Globus pallidus (tissue), 1 donor: ENCODE measurements around the gene LIN7A.
"Not testable (repeated sequence)": the region's sequence is repeated elsewhere in the genome, so short reads cannot be mapped to it uniquely, and the experiment has no call there.

ENCODE experiments used
- DNase-seq: peaks from one replicate; pipeline ENCODE4 v3.0.0-alpha.2; 2015; ENCODE audit warnings: low spot score

Gene LIN7A

DNA sequence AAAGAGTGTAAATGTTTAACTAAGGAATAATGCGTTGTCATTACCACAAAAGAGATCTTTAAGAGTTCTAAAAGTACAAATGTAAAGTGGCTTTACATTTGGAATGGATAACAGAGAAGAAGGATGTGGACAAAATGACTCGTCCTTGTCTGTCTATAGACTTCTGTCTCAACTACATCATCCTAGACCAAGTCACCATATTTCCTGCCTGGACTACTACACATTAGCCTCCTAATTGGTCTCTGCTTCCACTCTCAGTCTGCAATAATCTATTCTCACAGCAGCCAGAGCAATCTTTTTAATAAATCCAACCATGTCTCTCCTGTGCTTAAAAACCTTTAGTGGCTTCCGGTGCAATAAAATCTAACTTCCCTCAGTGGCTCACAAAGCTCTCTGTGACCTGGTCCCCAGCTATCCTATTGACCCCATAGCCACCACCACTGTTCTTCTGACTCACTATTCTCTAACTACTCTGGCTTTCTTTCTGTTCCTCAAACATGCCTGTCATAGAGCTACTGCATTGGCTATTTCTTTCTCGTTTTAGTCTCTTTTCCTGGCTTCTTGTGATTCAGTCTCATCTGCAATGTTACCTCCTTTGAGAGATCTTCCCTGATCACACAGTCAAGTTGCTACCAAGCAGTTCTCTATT lies 130.0 kb downstream of the LIN7A start:
- DNase-seq = no peak

GRCh38 chr12:80805106-80805505 lies 132.6 kb downstream of the LIN7A start:
- no peak for DNase-seq

- DNase-seq = no peak
These were observed 134.9 kb downstream of the LIN7A start for GRCh38 chr12:80802652-80803400.

DNA sequence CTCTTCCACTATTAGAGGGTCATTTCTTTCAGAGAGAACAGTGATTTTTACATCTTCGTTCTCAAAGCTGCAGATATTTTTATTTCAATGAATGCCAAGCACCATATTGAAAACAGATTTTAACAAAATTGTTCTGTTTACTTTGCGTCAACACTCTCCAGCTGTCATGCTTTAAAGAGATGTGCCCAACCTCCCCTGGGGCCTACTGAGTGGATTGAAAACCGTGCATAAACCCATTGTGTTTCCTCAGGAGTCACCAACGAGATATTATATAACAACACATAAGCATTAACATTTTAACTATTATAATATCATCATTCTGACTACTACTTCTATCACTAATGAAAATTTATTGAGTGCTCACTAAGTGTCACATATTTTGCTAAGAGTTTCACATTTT lies 139.5 kb downstream of the LIN7A start:
- no peak for DNase-seq

DNA sequence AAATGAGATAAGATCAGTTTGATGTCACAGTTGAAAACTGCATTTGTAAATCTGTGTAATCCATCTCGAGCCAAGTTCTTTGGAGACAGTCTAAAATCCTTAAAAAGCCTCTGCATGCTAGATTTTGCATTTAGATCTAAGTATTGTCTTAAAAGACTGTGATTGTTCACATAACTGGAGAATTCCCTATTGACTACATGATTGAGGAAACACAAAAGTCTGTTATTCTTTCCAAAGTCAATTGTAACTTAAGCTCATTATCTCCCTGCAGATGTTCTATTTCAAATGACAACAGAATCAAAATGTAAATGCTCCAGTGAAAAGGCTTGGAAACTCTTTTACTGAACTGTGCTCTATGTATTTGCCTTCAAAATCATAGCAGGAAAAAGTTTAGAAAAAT lies 143.2 kb downstream of the LIN7A start:
- DNase-seq = peak; percentile 5

- DNase-seq = no peak
These were observed 144.9 kb downstream of the LIN7A start for GRCh38 chr12:80792861-80793260.

GRCh38 chr12:80791863-80792262 lies 145.9 kb downstream of the LIN7A start:
- DNase-seq = no peak

DNA sequence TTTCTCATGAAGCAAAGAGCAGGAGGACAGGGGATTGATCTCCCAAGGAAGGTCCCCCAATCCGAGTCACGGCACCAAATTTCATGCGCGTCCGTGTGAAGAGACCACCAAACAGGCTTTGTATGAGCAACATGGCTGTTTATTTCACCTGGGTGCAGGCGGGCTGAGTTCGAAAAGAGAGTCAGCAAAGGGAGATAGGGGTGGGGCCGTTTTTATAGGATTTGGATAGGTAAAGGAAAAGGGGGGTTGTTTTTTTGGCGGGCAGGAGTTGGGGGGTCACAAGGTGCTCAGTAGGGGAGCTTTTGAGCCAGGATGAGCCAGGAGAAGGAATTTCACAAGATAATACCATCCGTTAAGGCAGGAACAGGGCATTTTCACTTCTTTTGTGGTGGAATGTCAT lies 149.3 kb downstream of the LIN7A start:
- DNase-seq = not testable (repeated sequence)

DNA sequence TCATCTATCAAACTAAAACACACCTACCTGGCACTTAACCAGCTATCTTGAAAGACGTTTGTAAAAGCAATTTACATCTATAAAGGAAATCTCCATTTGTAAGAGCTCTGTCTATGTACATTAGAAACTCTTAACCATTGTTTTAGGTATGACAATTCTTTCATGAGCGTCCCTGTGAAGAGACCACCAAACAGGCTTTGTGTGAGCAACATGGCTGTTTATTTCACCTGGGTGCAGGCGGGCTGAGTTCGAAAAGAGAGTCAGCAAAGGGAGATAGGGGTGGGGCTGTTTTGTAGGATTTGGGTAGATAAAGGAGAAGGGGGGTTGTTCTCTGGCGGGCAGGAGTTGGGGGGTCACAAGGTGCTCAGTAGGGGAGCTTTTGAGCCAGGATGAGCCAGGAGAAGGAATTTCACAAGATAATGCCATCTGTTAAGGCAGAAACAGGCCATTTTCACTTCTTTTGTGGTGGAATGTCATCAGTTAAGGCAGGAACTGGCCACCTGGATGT lies 154.7 kb downstream of the LIN7A start:
- DNase-seq = not testable (repeated sequence)

DNA sequence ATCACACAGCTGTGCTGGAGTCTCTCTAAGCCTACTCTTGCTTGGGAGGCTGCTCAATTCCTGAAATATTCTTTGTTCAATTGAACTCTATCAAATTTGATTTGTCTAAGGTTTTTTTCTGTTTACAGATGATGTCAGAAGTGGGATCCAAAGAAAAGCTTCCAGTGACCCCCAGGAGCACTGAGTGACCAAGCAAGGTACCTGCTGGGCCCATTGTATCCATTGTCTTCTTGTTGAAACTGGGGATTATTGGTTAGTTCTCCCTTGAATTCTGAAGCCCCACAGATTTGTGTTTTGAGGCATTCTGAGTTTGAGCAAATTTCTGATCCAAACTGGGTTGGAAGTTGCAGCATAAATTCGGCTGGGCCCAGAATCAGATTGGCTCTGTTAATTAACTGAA lies 156.4 kb downstream of the LIN7A start:
- no peak for DNase-seq

DNA sequence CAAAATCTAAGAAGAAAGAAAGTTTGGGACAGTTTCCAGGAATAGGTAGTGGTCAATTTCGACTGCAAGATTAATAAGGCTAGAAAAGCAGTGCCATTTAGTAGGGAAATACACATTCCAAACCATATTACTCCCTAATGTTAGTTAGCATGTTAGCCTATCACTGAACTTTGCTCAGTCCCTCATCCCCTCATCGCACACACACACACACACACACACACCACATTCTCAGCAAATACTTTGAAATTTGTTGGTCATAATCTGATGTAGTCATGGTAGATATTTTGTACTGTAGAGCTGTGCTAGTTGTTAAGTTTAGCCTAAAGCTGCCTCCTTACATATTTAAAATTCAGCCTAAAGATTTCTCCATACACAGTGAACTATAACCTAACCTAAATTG lies 157.0 kb downstream of the LIN7A start:
- no peak for DNase-seq

DNA sequence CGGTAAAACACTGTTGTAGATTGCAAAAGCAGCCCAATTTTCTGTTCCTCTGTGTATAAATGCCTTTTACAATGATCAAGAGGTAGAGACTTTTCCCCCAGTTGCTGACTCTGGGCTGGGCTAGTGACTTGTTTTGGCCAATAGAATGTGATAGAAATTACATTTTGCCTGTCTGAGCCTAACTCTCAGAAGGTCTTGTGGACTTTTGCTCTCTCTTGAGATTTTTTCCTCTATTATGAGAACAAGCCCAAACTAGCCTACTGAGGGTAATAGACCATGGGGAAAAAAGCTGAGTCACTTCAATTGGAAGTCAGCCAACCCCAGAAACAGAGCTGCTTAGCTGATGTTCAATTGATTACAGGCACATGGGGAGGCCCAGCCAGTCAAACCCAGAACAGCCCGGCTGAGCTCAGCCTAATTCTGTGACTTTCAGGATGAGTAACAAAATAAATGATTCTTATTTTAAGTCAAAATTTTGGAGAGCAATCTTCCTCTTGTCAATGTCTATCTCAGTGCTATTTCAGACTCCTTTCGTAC lies 159.7 kb downstream of the LIN7A start:
- DNase-seq = peak; percentile 44

- no peak for DNase-seq
These were observed 160.1 kb downstream of the LIN7A start for GRCh38 chr12:80777587-80777986.

DNA sequence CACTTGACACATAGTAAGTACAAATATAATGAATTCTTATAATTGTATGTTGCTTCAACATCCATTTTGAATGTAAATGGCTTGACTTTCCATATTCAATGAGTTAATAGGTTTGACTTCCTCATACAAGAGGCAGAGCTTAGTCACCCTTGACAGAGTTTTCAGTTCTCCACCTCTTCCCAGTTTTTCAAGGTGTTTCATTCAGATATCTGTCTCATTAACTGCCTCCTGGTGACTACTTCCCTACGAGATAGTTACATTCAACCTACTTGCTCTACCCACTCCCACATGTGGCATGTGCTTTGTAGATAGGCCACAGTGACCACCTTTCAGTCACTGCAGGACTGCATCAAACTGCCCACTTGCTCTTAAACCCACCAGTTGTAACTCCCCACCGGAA lies 161.0 kb downstream of the LIN7A start:
- DNase-seq = no peak

DNA sequence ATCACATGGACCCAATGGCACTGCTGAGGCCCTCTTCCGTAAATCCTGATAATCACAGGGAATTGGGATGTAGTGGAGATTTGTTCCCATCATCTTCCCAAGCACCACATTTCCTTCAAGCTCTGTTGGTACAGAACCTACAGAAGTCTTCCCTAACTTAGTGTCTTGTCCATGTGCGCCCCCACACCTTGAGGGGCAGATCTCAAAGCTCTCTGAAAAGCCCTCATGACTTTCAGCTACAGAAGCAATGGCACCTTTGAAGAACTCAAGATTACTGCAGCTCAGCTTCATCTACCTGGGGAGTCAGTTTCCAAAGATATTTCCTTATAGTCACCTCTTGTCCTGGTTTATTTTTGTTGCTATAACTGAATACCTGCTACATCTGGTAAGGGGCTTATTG lies 166.8 kb downstream of the LIN7A start:
- no peak for DNase-seq

GRCh38 chr12:80769553-80770140 lies 168.1 kb downstream of the LIN7A start:
- no peak for DNase-seq

DNA sequence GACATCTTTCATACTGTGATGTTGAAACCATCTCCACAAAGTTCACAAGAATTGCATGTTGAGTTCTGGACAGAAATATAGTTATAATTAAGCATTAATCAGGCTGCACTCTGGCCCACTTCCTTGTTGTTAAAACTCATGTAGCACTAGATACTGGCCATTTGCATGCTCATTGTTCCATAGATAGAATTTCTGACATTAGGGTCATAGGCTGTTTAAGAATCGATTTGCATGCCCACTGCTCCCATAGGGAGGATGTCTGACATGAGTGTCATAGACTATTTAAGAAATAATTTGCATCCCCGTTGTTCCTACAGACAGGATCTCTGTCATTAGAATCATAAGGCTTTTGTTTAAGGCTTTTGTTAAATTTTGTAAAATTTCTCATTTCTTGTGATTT lies 170.8 kb downstream of the LIN7A start:
- DNase-seq = no peak

GRCh38 chr12:80766210-80766609 lies 171.5 kb downstream of the LIN7A start:
- no peak for DNase-seq

- peak; percentile 10 for DNase-seq
These were observed 173.9 kb downstream of the LIN7A start for GRCh38 chr12:80763874-80764273.

GRCh38 chr12:80761838-80762237 lies 175.9 kb downstream of the LIN7A start:
- DNase-seq = no peak

DNA sequence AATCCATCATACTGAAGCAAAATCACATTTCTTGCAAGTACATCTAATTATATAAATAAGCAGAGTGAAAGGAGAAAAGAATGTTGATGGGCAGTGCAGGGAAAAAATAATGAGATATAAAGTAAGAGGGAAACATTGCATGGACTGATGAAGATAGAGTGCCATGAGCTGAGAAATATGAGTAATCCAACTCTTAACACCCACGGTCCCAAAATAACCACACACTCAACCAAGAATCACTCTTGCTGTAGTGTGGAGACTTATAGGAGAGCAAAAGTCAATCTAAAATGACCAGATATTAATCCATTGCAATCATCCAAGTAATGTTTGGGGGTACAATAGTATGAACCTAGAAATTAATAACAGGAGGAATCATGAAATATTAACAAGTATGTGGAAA lies 180.9 kb downstream of the LIN7A start:
- no peak for DNase-seq

DNA sequence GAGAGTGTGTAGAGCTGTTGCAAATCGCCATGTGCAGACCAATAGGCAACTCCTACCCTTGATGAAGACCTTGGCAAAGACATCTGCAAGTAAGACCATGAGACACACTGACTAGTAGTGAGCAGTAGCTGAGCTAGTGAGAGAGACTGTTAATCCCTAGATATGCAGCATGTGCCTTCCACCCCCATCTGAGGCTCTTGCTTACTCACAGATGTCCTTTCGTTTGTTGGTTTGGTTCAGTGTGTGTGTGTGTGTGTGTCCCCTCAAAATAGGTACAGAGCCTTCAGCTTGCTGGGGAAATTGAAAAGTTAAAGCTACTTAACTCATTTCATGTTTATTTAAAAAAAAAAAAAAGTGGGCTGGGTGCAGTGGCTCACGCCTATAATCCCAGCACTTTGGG lies 183.5 kb downstream of the LIN7A start:
- DNase-seq = no peak

DNA sequence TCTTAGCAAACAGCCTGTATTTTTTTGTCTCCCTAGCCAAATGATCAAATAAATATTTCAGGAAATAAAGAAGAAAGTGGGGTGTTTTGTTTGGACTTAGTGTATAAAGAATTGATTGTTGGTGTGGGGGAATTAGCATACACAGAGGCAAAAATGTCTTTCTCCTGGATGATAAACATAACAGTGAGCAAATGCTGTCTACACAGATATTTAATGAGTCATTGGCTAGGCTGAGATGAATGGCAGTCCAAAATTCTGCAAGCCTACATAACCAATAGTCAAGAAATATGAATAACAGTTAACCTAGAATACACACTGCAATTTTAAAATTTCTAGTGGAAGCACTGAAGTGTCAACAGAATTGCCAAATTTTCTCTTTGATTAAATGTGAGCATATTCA lies 185.3 kb downstream of the LIN7A start:
- no peak for DNase-seq
